NOMO-1 (cell line): ENCODE data around the gene SLC8A1.

Experiments
- DNase-seq, 2 experiments: peaks; one replicate each; lab custom pipeline; 2025; ENCODE audit not compliant: unreplicated experiment in 2 of 2; lab: John Stamatoyannopoulos, UW

The SLC8A1 gene

DNA sequence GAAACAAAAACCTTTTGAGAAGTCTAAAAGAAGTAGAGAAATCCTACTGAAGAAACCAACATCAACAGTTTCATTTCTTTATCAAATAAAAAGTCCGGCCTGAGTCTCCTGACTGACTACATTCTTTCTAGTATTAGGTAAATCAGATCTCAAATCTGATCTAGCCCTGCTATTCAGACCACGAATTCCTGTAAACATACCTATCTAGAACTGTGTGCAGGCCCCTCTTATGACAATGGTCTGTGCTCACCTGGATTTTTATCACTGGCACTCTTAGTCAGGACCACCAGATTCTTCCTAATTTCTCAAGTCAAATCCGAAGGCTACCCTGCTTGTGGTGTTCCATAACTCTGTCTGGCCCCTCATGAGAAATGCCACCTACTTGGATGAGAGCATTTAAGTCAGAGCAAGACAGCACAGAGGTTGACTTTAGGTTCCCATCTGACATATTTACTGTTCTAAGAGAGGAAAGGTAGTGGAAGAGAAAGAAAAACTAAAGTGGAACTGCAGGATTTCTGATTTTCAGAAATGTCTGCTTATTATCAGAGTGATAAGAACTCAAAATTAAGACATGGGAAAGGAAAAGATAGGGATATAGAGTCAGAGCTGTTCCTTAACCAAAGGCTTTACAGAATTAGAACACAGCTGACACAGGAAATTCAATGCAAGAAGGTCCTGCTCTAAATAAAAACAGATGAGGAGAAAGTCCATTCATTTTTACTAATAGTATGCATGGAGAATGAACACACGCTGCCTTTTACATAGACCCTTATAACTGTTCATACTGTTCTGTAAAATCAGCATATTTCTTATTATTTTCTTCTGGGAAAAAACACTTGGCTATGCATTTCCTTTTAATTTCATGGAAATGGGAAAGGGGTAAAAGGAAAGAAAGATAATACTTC lies 56.5 kb downstream of the SLC8A1 start:
- no peak for DNase-seq

DNA sequence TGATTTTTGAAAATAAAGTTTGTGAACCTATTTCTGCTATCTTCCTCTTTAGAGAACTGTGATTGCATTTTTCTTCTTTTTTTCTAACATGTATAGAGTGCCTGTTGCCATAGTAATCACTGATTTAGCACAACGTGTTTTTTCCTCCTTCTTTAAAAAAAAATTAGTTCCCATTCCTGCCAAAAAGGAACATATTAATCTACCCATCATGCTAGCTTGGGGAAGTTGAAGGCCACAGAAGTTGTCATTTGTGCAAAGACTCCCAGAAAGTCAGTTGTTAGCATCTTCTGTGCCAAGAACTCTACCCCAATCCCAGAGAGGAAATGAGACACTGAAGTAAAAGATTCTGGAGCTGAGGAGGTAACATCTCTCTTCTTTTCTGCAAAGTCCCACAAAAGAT lies 57.3 kb downstream of the SLC8A1 start:
- peak; percentile 34 to 85 for DNase-seq

GRCh38 chr2:40394031-40394430 lies 57.9 kb downstream of the SLC8A1 start:
- peak; percentile 67 to 70 for DNase-seq

GRCh38 chr2:40388161-40388560 lies 63.7 kb downstream of the SLC8A1 start:
- DNase-seq: peak in 1 of 2 experiments; percentile 49

DNA sequence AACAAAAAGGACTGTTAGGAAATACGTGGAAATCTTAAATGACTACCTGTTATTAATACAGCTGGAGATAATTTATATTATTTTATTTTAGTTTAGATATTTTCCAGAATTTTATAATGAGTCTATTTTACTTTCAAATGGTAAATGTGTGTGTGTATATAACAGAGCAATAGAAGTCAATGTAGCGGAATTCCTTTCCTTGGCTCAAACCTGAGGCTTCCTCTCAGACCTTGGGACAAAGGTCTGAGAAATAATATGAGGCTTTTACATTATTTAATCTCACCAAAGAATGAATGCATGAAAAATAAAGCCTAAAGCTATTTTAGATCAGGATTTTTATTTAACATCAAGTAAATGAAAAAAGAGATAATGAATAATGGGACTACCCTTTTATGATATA lies 65.7 kb downstream of the SLC8A1 start:
- DNase-seq: no peak

GRCh38 chr2:40384714-40385113 lies 67.2 kb downstream of the SLC8A1 start:
- peak; percentile 76 to 97 for DNase-seq

- DNase-seq: peak in 1 of 2 experiments; percentile 73
Observed at GRCh38 chr2:40384233-40384632, 67.7 kb downstream of the SLC8A1 start.

GRCh38 chr2:40380721-40381120 lies 71.2 kb downstream of the SLC8A1 start:
- no peak for DNase-seq

DNA sequence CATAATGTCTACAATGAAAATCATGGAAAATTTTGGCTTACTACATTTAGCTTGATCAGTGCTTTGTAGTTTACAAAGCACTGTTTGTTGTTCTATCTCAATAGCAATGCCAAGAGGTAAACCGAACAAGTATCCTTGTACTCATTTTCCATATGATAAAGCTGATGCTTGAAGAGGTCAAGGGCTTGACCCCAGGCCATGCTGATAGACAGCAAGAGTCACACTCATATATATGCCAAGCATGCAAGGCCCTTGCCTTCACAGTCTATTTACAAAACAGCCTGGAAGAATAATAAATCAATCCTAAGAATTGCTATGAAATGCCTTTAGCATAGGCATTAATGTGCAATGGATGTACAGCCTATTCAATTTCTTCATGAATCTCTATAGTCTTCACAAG lies 71.8 kb downstream of the SLC8A1 start:
- DNase-seq: no peak

GRCh38 chr2:40374543-40375240 lies 77.2 kb downstream of the SLC8A1 start:
- no peak for DNase-seq

- peak in 1 of 2 experiments; percentile 45 for DNase-seq
Observed at GRCh38 chr2:40373111-40373510, 78.8 kb downstream of the SLC8A1 start.

GRCh38 chr2:40372283-40372985 lies 79.5 kb downstream of the SLC8A1 start:
- DNase-seq: peak in 1 of 2 experiments; percentile 21

DNA sequence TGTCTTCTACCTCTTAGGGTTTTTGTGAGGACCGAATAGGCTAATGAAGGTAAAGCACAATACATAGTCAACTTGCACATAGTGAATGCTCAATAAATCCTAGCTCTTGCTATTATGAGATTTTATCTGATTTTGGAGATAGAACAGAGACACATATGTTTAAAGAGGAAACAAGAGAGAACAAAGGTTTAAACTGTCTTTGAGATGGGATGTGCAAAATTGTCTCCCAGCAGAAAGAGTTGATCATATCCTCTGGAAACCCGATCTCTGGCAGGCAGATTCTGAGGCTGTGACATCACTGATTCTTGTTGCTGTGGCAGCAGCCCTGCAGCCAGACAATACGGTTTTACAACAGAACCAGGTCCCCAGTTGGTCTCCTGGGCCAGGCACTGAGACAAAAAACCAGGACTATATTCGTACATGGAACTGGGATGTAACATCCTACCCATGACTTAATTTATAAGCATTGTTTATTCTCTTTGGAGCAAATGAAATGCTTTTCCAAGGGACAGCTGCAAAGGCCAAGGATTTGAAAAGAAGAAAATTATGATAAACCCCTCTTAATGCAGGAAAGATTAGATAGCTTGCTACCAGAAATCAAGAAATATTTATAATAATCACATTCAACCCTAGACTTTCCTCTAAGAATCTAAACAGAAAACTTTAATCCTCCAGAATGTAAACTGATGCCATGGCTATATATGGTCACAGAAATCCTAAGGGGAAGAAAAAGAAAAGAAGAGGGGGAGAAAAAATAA lies 80.2 kb downstream of the SLC8A1 start:
- no peak for DNase-seq

- DNase-seq: no peak
Observed at GRCh38 chr2:40370007-40370395, 81.9 kb downstream of the SLC8A1 start.

- no peak for DNase-seq
Observed at GRCh38 chr2:40369267-40370006, 82.5 kb downstream of the SLC8A1 start.

- DNase-seq: no peak
Observed at GRCh38 chr2:40367652-40368051, 84.2 kb downstream of the SLC8A1 start.

DNA sequence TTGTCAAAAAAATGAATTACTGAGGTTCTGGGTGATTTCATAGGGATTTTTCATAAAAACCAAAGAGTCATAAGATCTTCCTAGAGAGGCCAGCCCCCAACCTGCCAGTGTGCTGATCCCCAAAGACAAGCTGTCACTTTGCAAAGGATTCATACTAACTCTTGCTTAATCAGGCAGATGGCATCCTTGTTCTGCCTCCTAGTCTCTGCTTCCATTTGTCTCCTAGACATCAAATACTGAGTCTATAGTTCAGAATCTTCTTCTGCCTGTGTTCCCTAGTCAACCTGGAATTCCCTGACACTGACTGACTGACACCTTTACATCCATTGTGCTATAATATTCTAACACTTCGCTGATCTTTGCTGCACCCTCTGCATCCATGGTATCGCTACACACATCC lies 84.9 kb downstream of the SLC8A1 start:
- DNase-seq: no peak

DNA sequence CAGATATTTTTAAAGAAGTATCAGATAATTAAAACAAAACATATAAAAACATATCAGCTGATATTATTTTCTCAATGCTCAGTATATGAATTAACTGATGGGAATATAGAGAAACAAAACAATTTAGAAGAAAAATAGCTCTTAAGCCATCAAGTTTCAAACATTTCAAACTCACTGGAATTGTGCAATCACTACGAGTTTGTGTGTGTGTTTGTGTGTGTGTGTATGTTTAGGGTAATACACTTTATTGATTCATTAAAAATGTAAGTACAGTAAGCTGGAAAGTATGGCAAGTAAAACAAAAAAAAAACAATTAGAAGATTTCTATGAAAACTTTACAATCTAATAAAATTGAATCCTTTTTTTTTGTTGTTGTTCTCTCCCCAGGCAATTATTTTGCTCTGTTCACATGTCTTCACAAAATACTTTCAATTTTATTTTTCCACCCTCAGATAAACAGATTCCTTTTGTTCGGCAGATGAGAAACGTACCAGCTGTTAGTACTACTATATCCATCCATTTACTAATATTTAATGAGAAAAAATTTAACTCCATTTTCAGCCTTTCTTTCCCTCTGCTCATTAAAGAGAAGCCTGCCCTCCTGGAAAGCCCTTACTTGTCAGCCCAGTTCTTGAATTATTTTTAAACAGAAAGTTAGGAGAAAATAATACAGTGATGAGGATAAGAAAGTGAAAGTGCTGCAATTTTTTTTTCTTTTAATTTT lies 87.6 kb downstream of the SLC8A1 start:
- no peak for DNase-seq

DNA sequence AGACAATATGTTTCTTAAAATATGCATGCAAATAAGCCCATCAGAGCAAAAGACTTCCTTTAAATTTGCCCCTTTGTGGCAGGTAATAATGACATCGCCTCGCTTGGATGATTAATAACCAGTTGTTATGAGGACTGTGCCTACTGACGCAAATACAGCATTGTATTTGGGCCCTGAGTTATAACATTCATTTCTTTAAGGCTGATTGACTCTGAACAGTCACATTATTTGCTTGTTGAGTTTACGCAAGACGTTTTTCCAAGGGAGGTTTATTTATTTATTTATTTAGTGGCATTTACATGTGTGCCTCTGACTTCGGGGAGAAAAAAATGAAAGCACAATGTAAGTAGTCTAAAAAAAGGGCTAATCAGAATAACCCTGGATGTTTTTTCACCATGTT lies 88.3 kb downstream of the SLC8A1 start:
- no peak for DNase-seq
